ENCODE measurements around the gene ATL2.
"Not testable (repeated sequence)": the region's sequence is repeated elsewhere in the genome, so short reads cannot be mapped to it uniquely, and the experiment has no call there.

The ATL2 gene

GRCh38 chr2:38390947-38391346 lies 13.9 kb upstream of the ATL2 start:
- DNase-seq (ENCODE audit: low spot score), result no peak

- DNase-seq (ENCODE audit: low spot score), result no peak
Observed at GRCh38 chr2:38387887-38388286, 10.8 kb upstream of the ATL2 start.

- no peak for DNase-seq (ENCODE audit: low spot score)
Observed at GRCh38 chr2:38386821-38387220, 9.7 kb upstream of the ATL2 start.

GRCh38 chr2:38386377-38386776 lies 9.3 kb upstream of the ATL2 start:
- DNase-seq (ENCODE audit: low spot score), result no peak

GRCh38 chr2:38384338-38384737 lies 7.3 kb upstream of the ATL2 start:
- DNase-seq (ENCODE audit: low spot score), result no peak

GRCh38 chr2:38383741-38384140 lies 6.7 kb upstream of the ATL2 start:
- not testable (repeated sequence) for DNase-seq (ENCODE audit: low spot score)

GRCh38 chr2:38381381-38382143 lies 4.5 kb upstream of the ATL2 start:
- DNase-seq (ENCODE audit: low spot score), result no peak

- DNase-seq (ENCODE audit: low spot score), result no peak
Observed at GRCh38 chr2:38380397-38381130, 3.5 kb upstream of the ATL2 start.

GRCh38 chr2:38376346-38377049 lies 575 bp downstream of the ATL2 start:
- peak; percentile 82 for DNase-seq (ENCODE audit: low spot score)

GRCh38 chr2:38375696-38376345 lies 1.3 kb downstream of the ATL2 start:
- DNase-seq (ENCODE audit: low spot score), result no peak

GRCh38 chr2:38374984-38375383 lies 2.1 kb downstream of the ATL2 start:
- DNase-seq (ENCODE audit: low spot score), result no peak

GRCh38 chr2:38371235-38371634 lies 5.8 kb downstream of the ATL2 start:
- no peak for DNase-seq (ENCODE audit: low spot score)

GRCh38 chr2:38370664-38371063 lies 6.4 kb downstream of the ATL2 start:
- DNase-seq (ENCODE audit: low spot score), result no peak

- no peak for DNase-seq (ENCODE audit: low spot score)
Observed at GRCh38 chr2:38362232-38362631, 14.8 kb downstream of the ATL2 start.

GRCh38 chr2:38360177-38360576 lies 16.9 kb downstream of the ATL2 start:
- DNase-seq (ENCODE audit: low spot score), result no peak

- DNase-seq (ENCODE audit: low spot score), result no peak
Observed at GRCh38 chr2:38353402-38353801, 23.7 kb downstream of the ATL2 start.

GRCh38 chr2:38352336-38352735 lies 24.7 kb downstream of the ATL2 start:
- no peak for DNase-seq (ENCODE audit: low spot score)

- no peak for DNase-seq (ENCODE audit: low spot score)
Observed at GRCh38 chr2:38345323-38346038, 31.6 kb downstream of the ATL2 start.

- DNase-seq (ENCODE audit: low spot score), result no peak
Observed at GRCh38 chr2:38344813-38345212, 32.3 kb downstream of the ATL2 start.

GRCh38 chr2:38343212-38343611 lies 33.9 kb downstream of the ATL2 start:
- no peak for DNase-seq (ENCODE audit: low spot score)

- DNase-seq (ENCODE audit: low spot score), result no peak
Observed at GRCh38 chr2:38336621-38337020, 40.5 kb downstream of the ATL2 start.

- DNase-seq (ENCODE audit: low spot score), result no peak
Observed at GRCh38 chr2:38330754-38331153, 46.3 kb downstream of the ATL2 start.
